Measurements from ENCODE around the gene LRRC59.

The LRRC59 gene

DNA sequence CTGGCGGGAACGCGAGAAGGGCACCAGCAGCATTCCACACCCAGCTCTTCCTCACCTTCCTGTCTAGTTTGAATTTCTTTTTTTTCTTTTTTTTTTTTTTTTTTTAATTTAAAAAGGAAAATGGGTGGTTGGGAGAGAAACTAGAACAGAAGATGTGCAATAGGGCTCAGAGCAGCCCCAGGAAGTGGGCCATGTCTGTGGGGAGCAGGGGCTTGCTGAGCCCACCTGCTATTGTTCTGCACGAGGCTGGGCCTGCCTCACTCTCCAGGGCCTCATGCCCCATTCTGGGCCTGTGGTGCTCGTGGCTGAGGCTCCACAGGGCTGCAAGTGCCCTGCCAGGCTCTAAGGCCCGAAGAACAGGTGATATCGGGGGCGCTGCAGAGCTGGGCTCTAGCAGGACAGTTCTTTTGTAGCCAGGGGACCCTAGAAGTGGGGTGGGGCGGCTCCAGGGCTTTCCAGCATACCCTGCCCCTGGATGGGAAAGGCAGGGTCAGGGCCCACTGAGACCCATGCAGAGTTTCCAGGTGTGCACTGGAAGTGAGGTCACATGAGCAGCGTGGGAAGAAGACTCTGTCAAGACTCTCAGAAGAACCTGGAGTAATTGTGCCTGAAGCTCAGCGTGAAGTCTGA, 36.7 kb downstream of the LRRC59 start:
- TF ChIP-seq, protein P1, sequence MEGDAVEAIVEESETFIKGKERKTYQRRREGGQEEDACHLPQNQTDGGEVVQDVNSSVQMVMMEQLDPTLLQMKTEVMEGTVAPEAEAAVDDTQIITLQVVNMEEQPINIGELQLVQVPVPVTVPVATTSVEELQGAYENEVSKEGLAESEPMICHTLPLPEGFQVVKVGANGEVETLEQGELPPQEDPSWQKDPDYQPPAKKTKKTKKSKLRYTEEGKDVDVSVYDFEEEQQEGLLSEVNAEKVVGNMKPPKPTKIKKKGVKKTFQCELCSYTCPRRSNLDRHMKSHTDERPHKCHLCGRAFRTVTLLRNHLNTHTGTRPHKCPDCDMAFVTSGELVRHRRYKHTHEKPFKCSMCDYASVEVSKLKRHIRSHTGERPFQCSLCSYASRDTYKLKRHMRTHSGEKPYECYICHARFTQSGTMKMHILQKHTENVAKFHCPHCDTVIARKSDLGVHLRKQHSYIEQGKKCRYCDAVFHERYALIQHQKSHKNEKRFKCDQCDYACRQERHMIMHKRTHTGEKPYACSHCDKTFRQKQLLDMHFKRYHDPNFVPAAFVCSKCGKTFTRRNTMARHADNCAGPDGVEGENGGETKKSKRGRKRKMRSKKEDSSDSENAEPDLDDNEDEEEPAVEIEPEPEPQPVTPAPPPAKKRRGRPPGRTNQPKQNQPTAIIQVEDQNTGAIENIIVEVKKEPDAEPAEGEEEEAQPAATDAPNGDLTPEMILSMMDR (IDR thresholded peaks at IDR 0.05; ENCODE audit: borderline replicate concordance, insufficient read depth, low read depth, low read length), result no peak
- no peak overlapping the region for H3K4me3 ChIP-seq (ENCODE audit: low read depth, low read length)

DNA sequence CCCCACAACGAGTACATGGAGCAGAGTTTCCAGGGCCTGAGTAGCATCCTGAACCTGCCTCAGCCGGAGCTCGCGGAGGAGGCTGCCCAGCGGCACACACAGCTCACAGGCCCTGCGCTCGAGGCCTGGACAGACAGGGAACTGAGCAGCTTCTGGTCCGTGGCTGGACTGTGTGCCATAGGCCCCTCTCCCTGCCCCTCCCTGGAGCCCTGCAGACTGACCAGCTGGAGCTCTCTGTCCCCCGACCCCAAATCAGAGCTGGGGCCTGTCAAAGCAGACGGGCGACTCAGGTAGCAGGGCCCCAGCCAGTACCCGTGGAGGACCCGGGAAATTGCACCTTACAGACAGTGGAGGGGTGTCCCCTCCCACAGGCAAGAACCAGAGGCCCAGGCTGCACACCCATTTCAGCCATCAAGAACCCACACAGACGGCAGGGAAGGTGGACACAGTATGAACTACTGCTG, 37.3 kb downstream of the LRRC59 start:
- H3K4me3 ChIP-seq (ENCODE audit: low read depth, low read length), result no peak overlapping the region
- TF ChIP-seq, protein P1 (IDR thresholded peaks at IDR 0.05; ENCODE audit: borderline replicate concordance, insufficient read depth, low read depth, low read length), result no peak

DNA sequence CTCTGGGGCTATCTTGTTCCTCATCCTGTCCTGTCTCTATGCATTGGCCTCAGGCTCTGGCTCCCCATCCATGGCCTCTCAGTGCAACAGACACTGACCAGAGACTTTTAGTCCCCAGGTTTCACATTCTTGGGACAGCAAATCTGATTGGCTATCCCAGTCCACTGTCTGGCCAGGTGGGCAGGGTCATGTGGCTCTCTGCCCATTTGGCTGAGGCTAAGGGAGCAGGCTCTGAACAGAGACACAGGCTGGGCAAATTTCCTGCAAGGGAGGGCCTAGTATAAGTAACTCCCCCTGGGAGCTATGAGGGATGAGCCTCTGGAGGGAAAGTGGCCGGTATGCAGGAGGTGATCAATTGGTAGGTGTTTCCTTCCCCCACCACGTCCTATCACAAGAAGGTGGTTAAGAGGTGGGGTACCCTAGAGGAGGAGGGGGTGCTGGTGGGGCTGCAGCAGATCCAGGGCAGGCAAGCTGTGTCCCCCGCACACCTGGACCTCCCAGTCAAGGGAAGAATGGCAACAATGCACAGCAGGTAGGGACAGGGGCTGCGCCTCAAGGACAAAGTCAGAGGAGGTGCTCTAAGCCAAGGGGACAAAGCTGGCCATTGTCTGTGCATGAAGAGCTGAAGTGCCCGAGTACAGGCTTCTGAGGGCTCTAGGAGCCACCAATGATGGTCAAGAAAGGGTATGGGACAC, 38.2 kb downstream of the LRRC59 start:
- H3K4me3 ChIP-seq (ENCODE audit: low read depth, low read length), result no peak overlapping the region
- TF ChIP-seq, protein P1 (IDR thresholded peaks at IDR 0.05; ENCODE audit: borderline replicate concordance, insufficient read depth, low read depth, low read length), result no peak

DNA sequence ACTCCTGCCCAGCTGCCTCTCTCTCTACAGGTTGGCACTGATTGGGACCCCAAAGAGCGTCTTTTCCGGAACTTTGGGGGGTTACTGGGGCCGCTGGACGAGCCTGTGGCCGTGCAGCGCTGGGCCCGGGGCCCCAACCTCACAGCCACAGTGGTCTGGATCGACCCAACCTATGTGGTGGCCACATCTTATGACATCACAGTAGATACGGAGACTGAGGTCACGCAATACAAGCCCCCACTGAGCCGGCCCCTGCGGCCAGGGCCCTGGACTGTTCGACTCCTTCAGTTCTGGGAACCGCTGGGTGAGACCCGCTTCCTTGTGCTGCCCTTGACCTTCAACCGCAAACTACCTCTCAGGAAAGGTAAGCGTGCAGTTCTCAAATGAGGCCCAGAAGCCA, 39.1 kb downstream of the LRRC59 start:
- TF ChIP-seq, protein P1 (IDR thresholded peaks at IDR 0.05; ENCODE audit: borderline replicate concordance, insufficient read depth, low read depth, low read length), result no peak
- no peak overlapping the region for H3K4me3 ChIP-seq (ENCODE audit: low read depth, low read length)

GRCh38 chr17:50356892-50357510, 40.3 kb downstream of the LRRC59 start:
- TF ChIP-seq, protein P1 (IDR thresholded peaks at IDR 0.05; ENCODE audit: borderline replicate concordance, insufficient read depth, low read depth, low read length), result no peak
- H3K4me3 ChIP-seq (ENCODE audit: low read depth, low read length), result no peak overlapping the region

- TF ChIP-seq, protein P1 (IDR thresholded peaks at IDR 0.05; ENCODE audit: borderline replicate concordance, insufficient read depth, low read depth, low read length), result no peak
- no peak overlapping the region for H3K4me3 ChIP-seq (ENCODE audit: low read depth, low read length)
Measured at GRCh38 chr17:50356418-50356817, 40.9 kb downstream of the LRRC59 start.

Measured in GM12875 (cell line).